HG03571 (cell line): ENCODE data around the gene ANO7.

ENCODE experiments used
- ATAC-seq: cut with Tn5 transposase; IDR thresholded peaks from one replicate; pipeline ENCODE4 v1.9.1; 2021; ENCODE audit not compliant: unreplicated experiment

ANO7 gene

GRCh38 chr2:241157841-241158545 lies 30.5 kb upstream of the ANO7 start:
- no peak for ATAC-seq

- ATAC-seq = no peak
These were observed 30.0 kb upstream of the ANO7 start for GRCh38 chr2:241158546-241158900.

GRCh38 chr2:241159116-241159515 lies 29.4 kb upstream of the ANO7 start:
- ATAC-seq = no peak

- ATAC-seq = no peak
These were observed 28.2 kb upstream of the ANO7 start for GRCh38 chr2:241160318-241160717.

GRCh38 chr2:241161646-241162281 lies 26.7 kb upstream of the ANO7 start:
- ATAC-seq = no peak

- ATAC-seq = no peak
These were observed 24.8 kb upstream of the ANO7 start for GRCh38 chr2:241163601-241164118.

GRCh38 chr2:241168366-241168765 lies 20.1 kb upstream of the ANO7 start:
- no peak for ATAC-seq

GRCh38 chr2:241173557-241173956 lies 14.9 kb upstream of the ANO7 start:
- ATAC-seq = no peak

GRCh38 chr2:241177526-241178334 lies 10.7 kb upstream of the ANO7 start:
- no peak for ATAC-seq

GRCh38 chr2:241178961-241179360 lies 9.5 kb upstream of the ANO7 start:
- ATAC-seq = no peak

GRCh38 chr2:241179899-241180298 lies 8.6 kb upstream of the ANO7 start:
- no peak for ATAC-seq

- no peak for ATAC-seq
These were observed 8.0 kb upstream of the ANO7 start for GRCh38 chr2:241180495-241180894.

GRCh38 chr2:241182126-241182525 lies 6.4 kb upstream of the ANO7 start:
- ATAC-seq = no peak

- ATAC-seq = no peak
These were observed 5.8 kb upstream of the ANO7 start for GRCh38 chr2:241182531-241183133.

GRCh38 chr2:241183221-241183620 lies 5.3 kb upstream of the ANO7 start:
- ATAC-seq = no peak

GRCh38 chr2:241184901-241185300 lies 3.6 kb upstream of the ANO7 start:
- no peak for ATAC-seq

- no peak for ATAC-seq
These were observed 2.5 kb upstream of the ANO7 start for GRCh38 chr2:241185961-241186360.

GRCh38 chr2:241187101-241187917 lies 1.2 kb upstream of the ANO7 start:
- no peak for ATAC-seq

GRCh38 chr2:241187918-241188234 lies 601 bp upstream of the ANO7 start:
- no peak for ATAC-seq

GRCh38 chr2:241189093-241189855 lies 797 bp downstream of the ANO7 start:
- no peak for ATAC-seq
